Stimulated activated CD4-positive, alpha-beta T cell treated with anti-CD3 and anti-CD28 coated beads, Interleukin-12 subunit alpha, Interleukin-12 subunit beta, amount 100 ng/mL, for 48 hours (primary cell): ENCODE data around the gene MROH8.
"Not testable (repeated sequence)": the region's sequence is repeated elsewhere in the genome, so short reads cannot be mapped to it uniquely, and the experiment has no call there.

Source experiments
- DNase-seq, 3 donors: peaks; one replicate each; pipeline ENCODE4 v3.0.0-alpha.2; 2020; ENCODE audit warnings: low read depth in 2 of 3, low spot score in 1 of 3

Gene MROH8

GRCh38 chr20:37095599-37096414 is 83.5 kb downstream of the MROH8 start, which contains the start of gene RBL1:
RBL1 (minus strand) TSS chr20:37095997; CDS start chr20:37095928, 69 bp downstream.
- DNase-seq, result peak; percentile 78 to 86 (median 78)

GRCh38 chr20:37095108-37095598 is 84.2 kb downstream of the MROH8 start:
- DNase-seq, result peak in 1 of 3 donors; percentile 31

GRCh38 chr20:37090407-37090806 is 88.9 kb downstream of the MROH8 start:
- no peak for DNase-seq

GRCh38 chr20:37081717-37082289 is 97.5 kb downstream of the MROH8 start:
- DNase-seq, result no peak

- no peak for DNase-seq
Observed at GRCh38 chr20:37077009-37077408, 102.3 kb downstream of the MROH8 start.

- DNase-seq, result no peak
Observed at GRCh38 chr20:37075932-37076685, 103.2 kb downstream of the MROH8 start.

GRCh38 chr20:37072293-37073196 is 106.8 kb downstream of the MROH8 start:
- DNase-seq, result no peak

- DNase-seq, result peak in 1 of 3 donors; percentile 11
Observed at GRCh38 chr20:37071481-37071911, 107.9 kb downstream of the MROH8 start.

GRCh38 chr20:37069563-37069962 is 109.8 kb downstream of the MROH8 start:
- not testable (repeated sequence) for DNase-seq

GRCh38 chr20:37066168-37066567 is 113.2 kb downstream of the MROH8 start:
- DNase-seq, result no peak

GRCh38 chr20:37055276-37055675 is 124.1 kb downstream of the MROH8 start:
- DNase-seq, result no peak

- no peak for DNase-seq
Observed at GRCh38 chr20:37053230-37053950, 126.0 kb downstream of the MROH8 start.
